Left lobe of liver (tissue), 2 donors: ENCODE data around the gene ADGRG7. TPM values are rescaled to one million over a fixed set of nuclear protein-coding genes. Genes with fewer than 3 reads are reported as not detected.
"Not testable (repeated sequence)": the region's sequence is repeated elsewhere in the genome, so short reads cannot be mapped to it uniquely, and the experiment has no call there.

Source experiments
- ATAC-seq: fragments of 200-7000 bp; cut with Tn5 transposase; one replicate; pipeline ENCODE4 v1.9.1; 2020; ENCODE audit warnings: mild to moderate bottlenecking, moderate library complexity
- DNase-seq: peaks from one replicate; pipeline ENCODE4 v3.0.0-alpha.2; 2020; ENCODE audit warnings: low spot score
- total RNA-seq: library from RNA; stranded (reverse); gene quantifications from one replicate; pipeline ENCODE4 v1.2.1, GENCODE V29; 2021
- donor health status: DM: no; HTN: no; CAD: no; lungs with moderate emphysema.
- donor health status: DM: no; HTN: yes; CAD: no.

ADGRG7 gene, protein sequence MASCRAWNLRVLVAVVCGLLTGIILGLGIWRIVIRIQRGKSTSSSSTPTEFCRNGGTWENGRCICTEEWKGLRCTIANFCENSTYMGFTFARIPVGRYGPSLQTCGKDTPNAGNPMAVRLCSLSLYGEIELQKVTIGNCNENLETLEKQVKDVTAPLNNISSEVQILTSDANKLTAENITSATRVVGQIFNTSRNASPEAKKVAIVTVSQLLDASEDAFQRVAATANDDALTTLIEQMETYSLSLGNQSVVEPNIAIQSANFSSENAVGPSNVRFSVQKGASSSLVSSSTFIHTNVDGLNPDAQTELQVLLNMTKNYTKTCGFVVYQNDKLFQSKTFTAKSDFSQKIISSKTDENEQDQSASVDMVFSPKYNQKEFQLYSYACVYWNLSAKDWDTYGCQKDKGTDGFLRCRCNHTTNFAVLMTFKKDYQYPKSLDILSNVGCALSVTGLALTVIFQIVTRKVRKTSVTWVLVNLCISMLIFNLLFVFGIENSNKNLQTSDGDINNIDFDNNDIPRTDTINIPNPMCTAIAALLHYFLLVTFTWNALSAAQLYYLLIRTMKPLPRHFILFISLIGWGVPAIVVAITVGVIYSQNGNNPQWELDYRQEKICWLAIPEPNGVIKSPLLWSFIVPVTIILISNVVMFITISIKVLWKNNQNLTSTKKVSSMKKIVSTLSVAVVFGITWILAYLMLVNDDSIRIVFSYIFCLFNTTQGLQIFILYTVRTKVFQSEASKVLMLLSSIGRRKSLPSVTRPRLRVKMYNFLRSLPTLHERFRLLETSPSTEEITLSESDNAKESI
- total RNA-seq = 17.0 TPM

DNA sequence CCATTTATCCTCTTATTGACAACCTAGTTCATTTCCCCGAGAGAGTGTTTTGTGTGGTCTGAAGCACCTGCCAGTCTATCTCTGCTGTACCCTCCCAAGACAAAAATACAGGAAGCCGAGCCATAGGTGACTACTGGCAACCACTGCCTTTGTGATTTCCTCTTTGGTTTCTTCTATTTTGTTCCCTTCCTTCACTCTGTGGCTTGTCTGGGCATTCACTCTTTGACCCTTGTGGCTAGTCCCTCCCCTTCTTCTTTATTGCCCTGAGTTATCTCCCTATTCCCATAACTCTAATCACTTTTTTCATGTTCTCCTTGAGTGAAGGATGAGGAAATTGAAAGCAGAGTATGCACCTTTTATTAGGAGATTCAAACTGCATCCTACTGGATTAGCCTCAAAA lies at the start of gene ADGRG7:
Gene ADGRG7 (plus strand): TSS at position 297 of the 400 bp plus-strand sequence. CDS start 256 bp downstream, outside the sequence.
- DNase-seq (no peak), ATAC-seq (no peak)

- no peak for DNase-seq
- ATAC-seq = no peak
Observed at GRCh38 chr3:100560426-100560825, 49.0 kb upstream of the ADGRG7 start.

- DNase-seq = no peak
- ATAC-seq = peak; percentile 66
Observed at GRCh38 chr3:100561459-100562158, 47.8 kb upstream of the ADGRG7 start.

DNA sequence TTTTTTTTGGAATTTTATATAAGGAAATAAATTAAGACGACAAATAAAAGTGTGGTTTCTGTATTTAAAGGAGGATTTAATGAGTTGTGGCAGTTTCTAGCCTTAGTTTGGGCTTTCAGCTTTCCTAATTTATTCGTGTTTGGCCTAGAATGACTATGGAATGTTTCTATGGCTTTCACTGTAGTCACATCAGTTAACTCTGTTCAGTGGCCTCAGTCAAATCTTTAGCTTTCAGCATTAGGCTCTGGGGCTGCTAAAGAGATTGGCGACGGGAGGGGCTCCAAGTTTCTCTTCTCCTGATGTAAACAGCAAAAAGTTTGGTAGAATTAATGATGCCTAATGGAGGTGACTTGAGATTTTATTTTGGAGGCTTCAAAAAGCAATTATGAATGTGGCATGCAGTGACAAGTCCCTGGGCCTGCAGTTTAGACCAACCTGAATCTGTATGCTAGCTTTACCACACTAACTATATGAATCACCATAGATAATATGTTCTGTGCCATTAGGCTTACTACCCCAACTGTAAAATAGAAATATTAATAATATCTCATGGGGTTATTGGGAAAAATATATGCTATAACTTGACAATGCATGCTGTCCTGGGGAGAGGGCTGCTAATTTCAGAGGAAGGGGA lies 47.1 kb upstream of the ADGRG7 start:
- no peak for ATAC-seq
- no peak for DNase-seq

GRCh38 chr3:100563228-100563627 lies 46.2 kb upstream of the ADGRG7 start:
- no peak for DNase-seq
- ATAC-seq = peak; percentile 60

DNA sequence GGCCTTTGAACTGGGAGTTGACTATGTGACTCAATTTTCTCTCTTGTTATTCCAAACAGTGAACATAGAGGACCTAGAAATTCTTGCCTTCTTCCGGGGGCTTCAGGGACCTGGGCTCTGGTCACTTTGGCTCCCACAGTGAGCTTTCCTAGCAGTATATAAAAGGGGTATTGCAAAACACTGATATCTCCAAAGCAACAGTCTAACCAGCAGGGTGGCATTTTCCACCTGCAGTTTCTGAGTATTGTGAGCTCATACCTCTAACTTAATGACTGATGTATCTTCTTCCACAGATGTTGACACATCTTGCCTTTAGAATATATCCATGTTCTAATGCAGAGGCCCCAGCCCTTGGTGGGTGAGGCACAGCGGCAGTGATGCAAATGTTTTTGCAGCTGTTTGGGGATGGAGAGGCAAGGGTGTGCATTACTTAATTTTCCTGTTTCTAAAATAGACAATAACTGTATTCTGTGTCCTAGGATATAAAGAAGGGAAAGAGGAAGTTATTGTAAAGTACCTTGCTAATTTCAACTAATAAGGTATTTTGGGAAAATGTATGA lies 45.7 kb upstream of the ADGRG7 start:
- no peak for DNase-seq
- ATAC-seq = peak; percentile 32

DNA sequence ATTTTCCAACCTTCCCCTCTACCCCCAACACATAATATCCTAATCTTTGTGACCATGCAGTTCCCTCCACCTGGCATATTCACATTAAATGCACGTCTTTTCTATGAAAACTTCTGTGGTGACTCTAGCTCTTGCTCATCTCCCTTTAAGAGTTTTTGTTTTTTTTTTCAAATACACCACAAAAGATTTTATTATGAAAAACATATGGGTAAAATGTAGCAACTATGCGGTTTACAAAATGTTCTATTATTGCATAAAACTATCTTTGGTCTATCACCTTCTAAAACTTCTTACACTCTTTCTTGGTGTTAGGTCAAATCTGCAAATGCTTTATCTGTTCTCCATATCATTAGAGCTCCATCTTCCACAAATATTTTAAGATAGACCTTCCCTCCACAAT lies 38.6 kb upstream of the ADGRG7 start:
- DNase-seq = no peak
- ATAC-seq = no peak

DNA sequence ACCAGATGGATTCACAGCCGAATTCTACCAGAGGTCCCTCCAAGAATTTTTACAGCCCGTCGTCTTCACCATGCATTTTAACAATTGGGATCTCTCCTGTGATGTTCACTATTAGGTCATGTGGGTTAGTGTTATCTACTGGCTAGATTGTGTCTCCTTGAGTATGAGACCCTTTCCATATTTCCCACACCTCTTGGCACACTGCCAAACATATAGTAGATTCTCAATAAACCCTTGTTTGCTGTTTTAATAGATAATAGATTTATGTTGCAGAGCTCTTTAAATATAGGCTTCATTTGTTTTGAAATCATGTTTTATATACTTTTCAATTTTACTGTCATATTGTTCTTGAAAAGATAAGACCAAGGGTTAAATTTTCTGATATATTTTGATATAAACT lies 34.9 kb upstream of the ADGRG7 start:
- no peak for DNase-seq
- no peak for ATAC-seq

DNA sequence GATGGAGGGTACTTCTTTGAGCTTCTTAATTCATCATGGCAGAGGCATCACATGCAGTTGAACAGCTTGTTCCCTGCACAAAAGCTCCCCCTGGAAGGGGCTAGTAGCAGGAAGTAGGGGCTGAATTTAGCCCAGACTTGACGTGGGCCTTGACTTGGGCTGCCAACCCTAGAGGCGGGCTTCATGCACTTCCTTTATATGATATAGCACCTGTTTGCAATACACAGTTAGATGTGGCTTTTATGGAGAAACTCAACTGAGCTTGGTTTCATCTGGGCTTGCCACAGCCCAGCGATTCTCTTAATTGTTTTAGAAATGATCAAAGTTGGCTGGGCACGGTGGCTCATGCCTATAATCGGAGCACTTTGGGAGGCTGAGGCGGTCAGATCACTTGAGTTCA lies 33.7 kb upstream of the ADGRG7 start:
- ATAC-seq (no peak), DNase-seq (no peak)

DNA sequence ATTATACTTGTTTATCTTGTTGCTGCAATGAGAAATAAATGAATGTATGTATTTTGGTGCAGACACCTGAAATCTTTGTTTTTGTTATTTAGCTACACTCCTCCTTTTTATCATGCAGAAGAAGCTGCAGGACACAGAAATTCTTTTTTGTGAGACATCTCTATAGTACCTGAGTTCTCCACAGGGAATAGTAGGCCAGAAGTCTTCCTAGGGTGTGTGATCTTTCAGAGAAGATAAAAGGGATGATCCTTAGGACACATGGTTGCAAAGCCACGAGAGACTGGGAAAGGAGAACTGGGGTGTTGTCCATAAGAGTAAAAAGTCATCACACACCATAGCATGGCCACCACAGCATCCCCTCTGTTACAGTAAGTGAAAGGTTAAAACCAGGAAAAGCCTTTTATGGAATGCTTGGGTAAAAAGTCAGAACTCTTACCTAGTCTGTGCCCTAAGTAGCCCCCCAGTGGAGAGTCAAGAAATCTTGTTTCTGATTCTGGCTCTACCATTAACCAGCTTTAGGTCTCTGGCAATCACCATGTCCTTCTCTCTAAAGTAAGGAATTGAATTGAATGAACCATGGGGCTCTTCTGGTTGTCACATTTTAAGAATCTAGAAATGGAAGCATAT lies 31.9 kb upstream of the ADGRG7 start:
- ATAC-seq (no peak), DNase-seq (no peak)

DNA sequence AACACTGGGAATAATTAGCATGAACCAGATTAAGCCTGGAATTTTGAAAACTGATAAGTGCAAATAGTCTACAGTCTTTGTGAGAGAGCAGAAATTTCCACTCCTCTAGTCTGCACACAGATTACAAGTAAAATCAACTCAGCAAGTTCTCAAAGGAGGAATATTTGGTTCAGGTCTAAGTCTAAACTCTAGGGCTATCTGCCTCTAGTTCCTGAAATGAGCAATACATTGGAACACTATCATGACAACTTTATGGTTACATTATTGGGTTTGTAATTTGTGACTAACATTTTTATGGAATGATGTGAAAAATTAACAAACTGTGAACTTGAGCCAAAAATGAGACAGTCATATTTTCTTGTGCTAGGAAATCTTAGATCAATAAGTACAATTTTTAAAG lies 30.8 kb upstream of the ADGRG7 start:
- DNase-seq (no peak), ATAC-seq (peak; percentile 15)

- DNase-seq (no peak), ATAC-seq (no peak)
Observed at GRCh38 chr3:100580147-100580546, 29.3 kb upstream of the ADGRG7 start.

DNA sequence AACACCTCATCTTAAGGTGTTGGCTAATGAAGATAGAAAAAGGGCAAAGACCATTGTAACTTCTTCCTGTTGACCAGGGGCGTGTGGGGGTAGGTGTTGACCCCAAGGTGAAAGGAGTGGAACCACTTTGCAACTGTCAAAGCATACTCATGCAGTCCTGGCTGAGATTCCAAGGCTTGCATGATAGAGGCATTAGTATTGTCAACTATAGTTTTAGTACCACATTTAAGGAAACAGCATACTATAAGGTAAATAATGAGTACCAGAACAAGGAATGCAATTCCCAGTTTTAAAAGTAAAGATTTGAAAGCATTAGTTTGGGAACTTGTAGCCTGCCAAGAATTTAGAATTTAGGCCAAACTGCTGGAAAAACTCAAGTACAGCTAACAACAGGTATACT lies 27.8 kb upstream of the ADGRG7 start:
- DNase-seq (no peak), ATAC-seq (no peak)

GRCh38 chr3:100582157-100582556 lies 27.2 kb upstream of the ADGRG7 start:
- not testable (repeated sequence) for ATAC-seq, DNase-seq

GRCh38 chr3:100584101-100584660 lies 25.2 kb upstream of the ADGRG7 start:
- no peak for ATAC-seq
- no peak for DNase-seq

- DNase-seq = no peak
- no peak for ATAC-seq
Observed at GRCh38 chr3:100586832-100587231, 22.6 kb upstream of the ADGRG7 start.

- ATAC-seq = no peak
Observed at GRCh38 chr3:100588251-100588650, 21.1 kb upstream of the ADGRG7 start.

DNA sequence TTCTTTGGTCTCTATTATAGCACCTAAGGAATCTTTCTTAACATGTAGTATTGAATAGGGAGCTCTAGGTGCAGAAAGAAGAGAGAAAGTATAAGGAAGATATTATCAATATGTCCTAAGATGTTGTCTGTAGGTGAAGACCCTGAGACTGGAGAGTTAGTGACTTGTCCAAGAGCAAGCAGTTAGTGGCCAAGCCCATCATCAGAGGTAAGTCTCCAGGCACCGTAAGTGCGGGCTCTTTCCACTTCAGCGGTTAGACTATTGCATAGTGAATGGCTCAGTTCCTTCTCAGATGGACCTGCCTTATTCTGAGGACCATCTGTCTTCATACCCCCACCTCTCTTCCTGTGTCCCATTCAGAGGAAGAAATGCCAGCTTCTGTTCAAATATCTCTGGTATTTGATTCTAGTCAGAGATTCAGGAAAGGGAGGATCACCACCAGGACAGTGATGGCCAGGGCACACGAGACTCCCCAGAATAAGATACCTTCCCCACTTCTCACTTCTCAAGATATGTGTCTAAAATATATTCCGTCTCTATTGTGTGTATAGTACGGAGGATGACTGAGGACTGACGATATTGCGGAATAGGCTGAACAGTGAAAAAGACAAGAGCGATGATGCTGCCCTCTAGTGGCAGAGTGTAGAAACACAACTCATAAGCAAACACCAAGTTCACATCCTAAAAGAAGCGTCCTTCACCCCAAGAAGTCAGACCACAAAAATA lies 19.1 kb upstream of the ADGRG7 start:
- DNase-seq = peak; percentile 72

More at GRCh38 chr3:100588251-100588650, 21.1 kb upstream of the ADGRG7 start:
- DNase-seq = no peak

GRCh38 chr3:100590840-100591147 lies 18.6 kb upstream of the ADGRG7 start:
- DNase-seq (no peak), ATAC-seq (no peak)

More for the DNA sequence above, 19.1 kb upstream of the ADGRG7 start:
- peak; percentile 96 for ATAC-seq
